Bone marrow (tissue), 2 donors: Measurements from ENCODE around the gene ATG16L2.

Experiments used
- DNase-seq, 2 donors: peaks; one replicate each; lab custom pipeline; 2025; lab: John Stamatoyannopoulos, UW

Gene ATG16L2

GRCh38 chr11:72814286-72815109 lies at the start of gene ATG16L2:
Gene ATG16L2 (plus strand): TSS chr11:72814411. CDS start chr11:72814446, 35 bp downstream.
- peak; percentile 65 to 91 for DNase-seq

- no peak for DNase-seq
Observed at GRCh38 chr11:72764503-72764902, 49.7 kb upstream of the ATG16L2 start.

GRCh38 chr11:72766152-72766902 lies 47.9 kb upstream of the ATG16L2 start:
- no peak for DNase-seq

GRCh38 chr11:72767203-72768062 lies 46.8 kb upstream of the ATG16L2 start:
- DNase-seq, result no peak

GRCh38 chr11:72768581-72768980 lies 45.6 kb upstream of the ATG16L2 start:
- DNase-seq, result no peak

- no peak for DNase-seq
Observed at GRCh38 chr11:72769680-72770079, 44.5 kb upstream of the ATG16L2 start.

- DNase-seq, result no peak
Observed at GRCh38 chr11:72770799-72771198, 43.4 kb upstream of the ATG16L2 start.

GRCh38 chr11:72771507-72771906 lies 42.7 kb upstream of the ATG16L2 start:
- DNase-seq, result no peak

GRCh38 chr11:72772059-72772458 lies 42.2 kb upstream of the ATG16L2 start:
- DNase-seq, result no peak

- peak in 1 of 2 donors; percentile 36 for DNase-seq
Observed at GRCh38 chr11:72773291-72773690, 40.9 kb upstream of the ATG16L2 start.

GRCh38 chr11:72773696-72774095 lies 40.5 kb upstream of the ATG16L2 start:
- no peak for DNase-seq

GRCh38 chr11:72774499-72774898 lies 39.7 kb upstream of the ATG16L2 start:
- DNase-seq, result no peak

- no peak for DNase-seq
Observed at GRCh38 chr11:72775288-72776110, 38.7 kb upstream of the ATG16L2 start.

GRCh38 chr11:72776117-72776843 lies 37.9 kb upstream of the ATG16L2 start:
- DNase-seq, result no peak

- no peak for DNase-seq
Observed at GRCh38 chr11:72776844-72777754, 37.1 kb upstream of the ATG16L2 start.

GRCh38 chr11:72777755-72778278 lies 36.4 kb upstream of the ATG16L2 start:
- no peak for DNase-seq

- DNase-seq, result no peak
Observed at GRCh38 chr11:72778535-72779494, 35.4 kb upstream of the ATG16L2 start.

GRCh38 chr11:72779495-72780128 lies 34.6 kb upstream of the ATG16L2 start:
- DNase-seq, result no peak
